ENCODE measurements around the gene PHF14.
A peak's percentile ranks its signal among the peaks of the same experiment; 100 is the strongest.

Gene PHF14

GRCh38 chr7:11109659-11110058 lies 136.0 kb downstream of the PHF14 start:
- no peak for DNase-seq (ENCODE audit: low read depth)
- H3K4me3 ChIP-seq (ENCODE audit: control insufficient read depth, low read depth, low read length), result no peak overlapping the region
- TF ChIP-seq CTCF (conservative IDR thresholded peaks at IDR 0.05; ENCODE audit: control insufficient read depth, insufficient read depth, low read depth, low read length), result no peak

GRCh38 chr7:11120068-11120664 lies 146.5 kb downstream of the PHF14 start:
- H3K4me3 ChIP-seq (ENCODE audit: control insufficient read depth, low read depth, low read length), result no peak overlapping the region
- no peak for DNase-seq (ENCODE audit: low read depth)
- no peak for TF ChIP-seq CTCF (conservative IDR thresholded peaks at IDR 0.05; ENCODE audit: control insufficient read depth, insufficient read depth, low read depth, low read length)

GRCh38 chr7:11120675-11121220 lies 147.1 kb downstream of the PHF14 start:
- H3K4me3 ChIP-seq (ENCODE audit: control insufficient read depth, low read depth, low read length), result no peak overlapping the region
- DNase-seq (ENCODE audit: low read depth), result no peak
- no peak for TF ChIP-seq CTCF (conservative IDR thresholded peaks at IDR 0.05; ENCODE audit: control insufficient read depth, insufficient read depth, low read depth, low read length)

GRCh38 chr7:11124856-11125559 lies 151.3 kb downstream of the PHF14 start:
- DNase-seq (ENCODE audit: low read depth), result no peak
- no peak for TF ChIP-seq CTCF (conservative IDR thresholded peaks at IDR 0.05; ENCODE audit: control insufficient read depth, insufficient read depth, low read depth, low read length)
- H3K4me3 ChIP-seq (ENCODE audit: control insufficient read depth, low read depth, low read length), result no peak overlapping the region

GRCh38 chr7:11127114-11127785 lies 153.6 kb downstream of the PHF14 start:
- no peak overlapping the region for H3K4me3 ChIP-seq (ENCODE audit: control insufficient read depth, low read depth, low read length)
- no peak for TF ChIP-seq CTCF (conservative IDR thresholded peaks at IDR 0.05; ENCODE audit: control insufficient read depth, insufficient read depth, low read depth, low read length)
- DNase-seq (ENCODE audit: low read depth), result peak; percentile 20

- no peak for DNase-seq (ENCODE audit: low read depth)
- H3K4me3 ChIP-seq (ENCODE audit: control insufficient read depth, low read depth, low read length), result no peak overlapping the region
- TF ChIP-seq CTCF (conservative IDR thresholded peaks at IDR 0.05; ENCODE audit: control insufficient read depth, insufficient read depth, low read depth, low read length), result no peak
These were observed 154.3 kb downstream of the PHF14 start for GRCh38 chr7:11127988-11128387.

All from fibroblast of mammary gland (primary cell).